GM21529 (cell line): ENCODE results near the gene CERCAM.
"Not testable (repeated sequence)": the region's sequence is repeated elsewhere in the genome, so short reads cannot be mapped to it uniquely, and the experiment has no call there.

ENCODE experiments used
- ATAC-seq: cut with Tn5 transposase; IDR thresholded peaks from one replicate; pipeline ENCODE4 v1.9.1; 2021; ENCODE audit not compliant: unreplicated experiment

The CERCAM gene

DNA sequence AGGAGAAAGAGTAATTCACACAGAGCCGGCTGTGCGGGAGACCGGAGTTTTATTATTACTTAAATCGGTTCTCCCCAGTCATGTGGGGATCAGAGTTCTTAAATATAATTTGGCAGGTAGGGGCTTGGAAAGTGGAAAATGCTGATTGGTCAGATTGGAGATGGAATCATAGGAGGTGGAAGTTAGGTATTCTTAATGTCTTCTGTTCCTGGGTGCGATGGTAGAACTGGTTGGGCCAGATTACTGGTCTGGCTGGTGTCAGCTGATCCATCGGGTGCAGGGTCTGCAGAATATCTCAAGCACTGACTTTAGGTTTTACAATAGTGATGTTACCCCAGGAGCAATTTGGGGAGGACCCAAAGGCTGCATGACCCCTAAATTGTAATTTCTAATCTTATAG lies 4.6 kb upstream of the CERCAM start:
- no peak for ATAC-seq

GRCh38 chr9:128416432-128417019 lies 4.1 kb upstream of the CERCAM start:
- ATAC-seq: no peak

DNA sequence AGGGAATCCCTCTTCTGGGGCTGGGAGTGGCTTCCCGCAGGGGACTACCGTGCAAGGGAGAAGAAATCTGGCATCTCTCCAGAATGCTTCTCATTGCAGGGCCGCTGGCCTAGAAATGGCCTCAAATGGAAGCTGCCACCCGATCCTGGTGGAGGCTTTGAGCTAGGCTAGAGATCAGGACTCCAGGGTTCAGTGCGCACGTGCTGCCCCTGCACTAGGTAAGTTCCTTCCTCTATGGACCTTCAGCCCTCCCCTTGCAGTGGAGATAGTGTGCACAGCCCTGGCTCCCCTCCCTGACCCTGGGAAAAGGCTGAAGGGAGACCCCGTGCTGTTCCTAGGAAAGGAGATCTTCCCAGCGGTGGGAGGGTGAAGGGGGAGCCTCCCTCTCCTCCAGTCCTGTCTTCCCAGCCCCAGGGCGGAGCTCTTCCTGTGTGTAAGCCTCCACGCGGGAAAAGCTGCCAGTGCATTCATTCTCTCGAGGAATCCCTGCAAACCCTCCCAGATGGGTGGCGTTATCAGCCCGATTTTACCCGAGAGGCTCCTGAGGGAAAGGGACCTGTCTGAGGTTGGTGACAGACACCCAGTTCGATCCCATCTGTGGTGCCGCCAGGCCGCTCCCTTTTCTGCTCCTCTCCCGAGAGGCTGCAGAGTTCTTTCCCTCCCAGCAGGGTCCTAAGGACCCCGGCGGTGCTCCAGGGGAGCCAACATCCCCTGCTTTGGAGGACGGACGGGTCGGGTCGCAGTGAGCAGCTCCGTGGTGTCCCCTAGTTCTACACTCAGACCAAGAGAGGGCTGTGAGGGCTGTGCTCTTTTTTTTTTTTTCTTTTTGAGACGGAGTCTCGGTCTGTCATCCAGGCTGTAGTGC lies 1.4 kb upstream of the CERCAM start:
- ATAC-seq: no peak

GRCh38 chr9:128420060-128420650 lies 502 bp upstream of the CERCAM start:
- peak; percentile 73 for ATAC-seq

- ATAC-seq: no peak
Observed at GRCh38 chr9:128421482-128421996, 882 bp downstream of the CERCAM start.

- not testable (repeated sequence) for ATAC-seq
Observed at GRCh38 chr9:128422022-128422782, 1.5 kb downstream of the CERCAM start.

DNA sequence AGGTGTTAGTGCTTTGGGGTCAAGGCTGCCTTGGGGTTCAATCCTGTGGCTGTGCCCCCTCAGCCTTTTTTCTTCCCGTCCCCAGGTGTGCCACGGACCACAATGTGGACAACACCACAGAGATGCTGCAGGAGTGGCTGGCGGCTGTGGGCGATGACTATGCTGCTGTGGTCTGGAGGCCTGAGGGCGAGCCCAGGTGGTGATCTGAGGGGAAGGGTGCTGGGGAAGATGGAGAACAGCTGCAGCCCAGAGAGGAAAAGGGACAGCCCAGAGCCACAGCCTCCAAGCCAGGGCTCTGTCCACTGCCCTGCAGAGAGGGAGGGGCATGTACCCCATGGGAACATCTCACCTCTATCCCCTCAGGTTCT lies 2.1 kb downstream of the CERCAM start:
- no peak for ATAC-seq

DNA sequence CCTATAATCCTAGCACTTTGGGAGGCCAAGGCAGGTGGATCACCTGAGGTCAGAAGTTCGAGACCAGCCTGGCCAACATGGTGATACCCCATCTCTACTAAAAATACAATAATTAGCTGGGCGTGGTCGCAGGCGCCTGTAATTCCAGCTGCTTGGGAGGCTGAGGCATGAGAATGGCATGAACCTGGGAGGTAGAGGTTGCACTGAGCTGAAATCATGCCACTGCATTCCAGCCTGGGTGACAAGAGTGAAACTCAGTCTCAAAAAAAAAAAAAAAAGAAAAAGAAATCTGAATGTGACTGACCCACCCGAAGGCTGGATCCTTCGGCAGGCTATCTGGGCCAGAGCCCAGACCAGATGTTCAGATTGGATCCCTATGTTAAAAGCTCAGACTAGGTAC lies 2.7 kb downstream of the CERCAM start:
- ATAC-seq: not testable (repeated sequence)

DNA sequence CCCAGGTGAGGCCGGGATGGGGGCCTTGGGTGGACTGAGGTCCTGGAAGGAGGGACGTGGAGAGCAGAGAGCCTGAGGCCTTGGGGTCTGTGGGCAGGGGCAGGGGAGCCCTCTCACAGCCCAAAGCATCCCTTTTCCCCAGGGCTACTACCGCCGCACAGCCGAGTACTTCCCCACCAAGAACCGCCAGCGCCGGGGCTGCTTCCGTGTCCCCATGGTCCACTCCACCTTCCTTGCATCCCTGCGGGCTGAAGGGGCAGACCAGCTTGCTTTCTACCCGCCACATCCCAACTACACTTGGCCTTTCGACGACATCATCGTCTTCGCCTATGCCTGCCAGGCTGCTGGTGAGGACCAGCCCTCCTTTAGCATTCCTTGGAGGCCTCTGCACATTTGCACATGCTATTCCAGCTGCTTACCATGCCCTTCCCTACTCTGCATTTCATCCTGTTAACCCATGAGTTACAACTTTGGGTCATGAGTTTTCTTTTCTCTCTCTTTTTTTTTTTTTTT lies 3.7 kb downstream of the CERCAM start:
- ATAC-seq: no peak

- ATAC-seq: no peak
Observed at GRCh38 chr9:128428644-128429512, 8.2 kb downstream of the CERCAM start.

- no peak for ATAC-seq
Observed at GRCh38 chr9:128429513-128430086, 8.9 kb downstream of the CERCAM start.

- ATAC-seq: no peak
Observed at GRCh38 chr9:128431207-128431606, 10.6 kb downstream of the CERCAM start.

DNA sequence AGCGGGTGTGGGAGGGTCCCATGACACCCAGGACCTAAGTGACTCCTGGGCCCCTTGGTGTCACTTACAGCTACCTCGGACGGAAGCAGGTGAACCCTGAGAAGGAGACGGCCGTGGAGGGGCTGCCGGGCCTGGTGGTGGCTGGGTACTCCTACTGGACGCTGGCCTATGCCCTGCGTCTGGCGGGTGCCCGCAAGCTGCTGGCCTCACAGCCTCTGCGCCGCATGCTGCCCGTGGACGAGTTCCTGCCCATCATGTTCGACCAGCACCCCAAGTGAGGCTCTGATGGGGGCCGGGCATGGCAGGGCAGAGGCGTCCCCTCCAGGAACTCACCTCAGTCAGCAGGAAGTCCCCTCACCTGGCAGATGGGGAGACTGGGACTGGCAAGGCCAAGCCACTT lies 13.7 kb downstream of the CERCAM start:
- ATAC-seq: no peak

GRCh38 chr9:128435611-128436010 lies 15.0 kb downstream of the CERCAM start:
- ATAC-seq: no peak

DNA sequence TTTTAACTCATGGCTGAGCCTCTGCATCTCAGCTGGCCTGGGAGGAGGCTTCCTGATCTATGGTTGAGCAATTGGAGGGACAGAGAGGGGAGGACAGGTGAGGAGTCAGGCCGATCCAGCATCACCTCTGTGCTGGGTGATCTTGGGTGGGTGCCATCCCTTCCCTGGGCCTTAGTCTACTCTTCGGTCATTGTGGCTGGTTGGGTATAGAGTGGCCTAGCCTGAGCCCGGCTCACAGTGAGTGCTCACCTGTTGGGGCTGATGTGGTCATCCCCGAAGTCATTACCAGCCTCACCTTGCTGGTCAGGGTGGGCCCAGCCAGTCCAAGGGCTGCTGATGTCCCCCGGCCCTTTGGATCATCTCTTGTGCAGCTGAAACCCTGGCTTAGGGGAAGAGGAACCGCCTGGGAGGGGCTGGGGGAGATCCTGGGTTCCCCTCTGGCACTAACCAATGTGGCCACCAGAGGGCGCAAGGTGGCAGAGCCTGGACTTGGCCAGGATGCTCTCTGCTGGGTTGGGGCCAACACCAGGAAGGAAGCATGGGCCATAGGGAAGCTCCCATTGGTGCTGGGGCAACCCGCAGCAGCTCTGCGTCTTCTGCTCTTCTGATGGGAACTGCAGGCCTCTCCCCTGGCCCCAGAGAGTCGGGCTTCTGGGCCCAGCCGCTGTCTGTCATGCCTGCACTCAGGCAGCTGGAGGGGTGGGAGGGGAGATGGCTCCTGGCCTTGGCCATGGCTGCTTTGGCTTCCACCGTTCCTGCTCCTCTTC lies 17.9 kb downstream of the CERCAM start:
- peak; percentile 65 for ATAC-seq

- ATAC-seq: no peak
Observed at GRCh38 chr9:128439273-128439672, 18.6 kb downstream of the CERCAM start.

DNA sequence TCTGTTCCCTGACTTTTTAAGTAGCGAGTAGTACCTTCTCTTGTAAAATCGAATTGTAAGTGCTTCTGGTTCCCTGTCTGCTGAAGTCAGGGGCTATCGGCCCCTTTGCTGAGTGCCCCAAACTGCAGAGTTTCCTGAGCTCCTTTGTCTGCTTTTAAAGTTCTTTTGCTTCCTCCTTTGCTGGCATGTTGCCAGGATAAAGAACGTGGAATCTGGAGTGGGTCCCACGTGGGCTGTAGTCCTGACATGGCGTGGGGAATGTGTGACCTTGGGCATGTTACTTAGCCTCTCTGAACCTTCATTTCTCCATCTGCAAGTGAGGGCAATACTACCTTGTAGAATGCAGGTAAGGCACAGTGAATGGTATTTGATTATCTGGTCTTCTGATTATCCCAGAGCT lies 21.5 kb downstream of the CERCAM start:
- ATAC-seq: no peak

DNA sequence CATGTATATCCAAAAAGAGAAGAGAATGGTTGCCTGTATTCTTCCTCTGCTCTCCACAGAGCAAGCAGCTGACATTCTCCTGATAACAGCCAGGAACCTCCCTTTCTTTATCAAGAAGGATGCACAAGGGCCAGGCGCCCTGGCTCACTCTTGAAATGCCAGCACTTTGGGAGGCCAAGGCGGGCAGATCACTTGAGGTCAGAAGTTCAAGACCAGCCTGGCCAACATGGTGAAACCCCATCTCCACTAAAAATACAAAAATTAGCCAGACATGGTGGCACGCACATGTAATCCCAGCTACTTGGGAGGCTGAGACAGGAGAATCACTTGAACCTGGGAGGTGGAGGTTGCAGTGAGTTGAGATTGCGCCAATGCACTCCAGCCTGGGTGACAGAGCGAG lies 25.8 kb downstream of the CERCAM start:
- not testable (repeated sequence) for ATAC-seq

GRCh38 chr9:128448746-128449145 lies 28.1 kb downstream of the CERCAM start:
- no peak for ATAC-seq
